Activated naive CD4-positive, alpha-beta T cell treated with anti-CD3 and anti-CD28 coated beads, Interleukin-2, amount 50 U/mL, for 16 hours (primary cell): Measurements from ENCODE around the gene CRYBG3.

Experiments used
- DNase-seq: peaks from one replicate; pipeline ENCODE4 v3.0.0-alpha.2; 2020

CRYBG3 gene

DNA sequence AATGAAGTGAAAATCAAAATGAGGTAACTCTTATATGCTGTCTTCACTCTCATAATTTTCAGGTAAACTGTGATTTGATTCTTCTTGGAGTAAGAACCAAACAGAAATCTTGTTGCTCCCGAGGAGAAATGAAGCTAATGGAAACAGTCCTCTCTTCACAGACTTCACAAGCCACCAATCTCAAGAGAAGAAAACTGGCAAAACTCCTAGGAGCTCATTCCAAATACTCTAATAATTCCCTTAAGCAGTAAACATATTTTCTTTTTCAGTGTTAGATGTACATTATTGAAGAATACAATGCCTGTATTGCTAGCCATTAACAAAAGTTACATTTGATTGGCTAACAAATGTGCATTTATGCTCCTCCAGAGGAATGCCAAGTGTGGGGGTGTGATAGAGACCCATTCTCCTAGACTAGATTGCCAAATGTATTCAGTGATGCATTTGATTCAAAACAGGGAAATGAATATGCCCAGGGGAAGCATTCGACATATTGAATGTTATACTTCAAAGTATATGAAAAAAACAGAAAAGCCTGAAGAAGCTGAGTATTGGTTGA, 162.2 kb downstream of the CRYBG3 start:
- no peak for DNase-seq

GRCh38 chr3:97987306-97987705, 165.5 kb downstream of the CRYBG3 start:
- no peak for DNase-seq

- no peak for DNase-seq
Observed at GRCh38 chr3:97988784-97989568, 167.2 kb downstream of the CRYBG3 start.

DNA sequence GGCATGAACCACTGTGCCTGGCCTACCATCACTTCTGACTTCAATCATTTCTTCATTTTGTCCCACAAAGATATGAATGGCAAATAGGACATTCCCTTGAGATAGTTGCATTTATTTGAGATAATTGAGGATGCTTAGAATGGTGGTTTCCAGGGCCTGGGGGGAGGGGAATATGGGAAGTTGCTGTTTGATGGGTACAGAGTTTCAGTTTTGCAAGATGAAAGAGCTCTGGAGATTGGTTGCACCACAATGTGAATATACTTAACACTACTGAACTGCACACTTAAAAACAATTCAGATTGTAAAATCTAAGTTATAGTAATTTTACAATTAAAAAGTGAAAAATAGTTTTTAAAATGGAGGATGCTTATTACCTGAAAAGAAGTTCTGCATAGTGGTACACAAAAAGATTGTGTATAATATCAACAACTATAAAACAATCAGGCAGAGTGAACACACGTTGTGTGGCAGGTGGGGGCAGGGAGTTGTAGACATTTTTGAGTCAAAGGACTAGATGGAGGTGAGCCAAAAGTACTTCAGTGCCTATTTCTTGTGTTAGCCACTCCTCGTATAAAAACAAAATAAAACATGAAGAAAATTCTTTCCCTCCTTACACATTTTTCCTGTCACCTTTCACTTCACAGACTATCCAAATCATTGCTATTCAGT, 168.9 kb downstream of the CRYBG3 start:
- DNase-seq = no peak

DNA sequence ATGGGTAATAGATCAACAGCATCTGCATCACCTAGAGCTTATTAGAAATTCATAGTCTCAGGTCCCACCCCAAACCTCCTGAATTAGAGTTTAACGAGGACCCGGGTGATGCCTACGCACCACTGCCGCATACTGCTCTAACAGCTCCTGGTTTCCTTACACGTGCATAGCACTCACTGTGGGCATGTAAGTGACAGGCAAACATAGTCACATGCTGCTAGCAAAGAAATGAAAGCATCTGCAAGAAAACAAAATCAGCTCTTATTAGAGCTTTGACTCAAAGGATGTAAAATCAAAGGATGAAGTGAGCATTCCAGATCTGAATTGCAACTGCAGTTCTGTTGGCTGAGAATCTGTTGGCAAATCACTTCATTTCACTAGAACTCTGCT, 169.5 kb downstream of the CRYBG3 start:
- DNase-seq = no peak

DNA sequence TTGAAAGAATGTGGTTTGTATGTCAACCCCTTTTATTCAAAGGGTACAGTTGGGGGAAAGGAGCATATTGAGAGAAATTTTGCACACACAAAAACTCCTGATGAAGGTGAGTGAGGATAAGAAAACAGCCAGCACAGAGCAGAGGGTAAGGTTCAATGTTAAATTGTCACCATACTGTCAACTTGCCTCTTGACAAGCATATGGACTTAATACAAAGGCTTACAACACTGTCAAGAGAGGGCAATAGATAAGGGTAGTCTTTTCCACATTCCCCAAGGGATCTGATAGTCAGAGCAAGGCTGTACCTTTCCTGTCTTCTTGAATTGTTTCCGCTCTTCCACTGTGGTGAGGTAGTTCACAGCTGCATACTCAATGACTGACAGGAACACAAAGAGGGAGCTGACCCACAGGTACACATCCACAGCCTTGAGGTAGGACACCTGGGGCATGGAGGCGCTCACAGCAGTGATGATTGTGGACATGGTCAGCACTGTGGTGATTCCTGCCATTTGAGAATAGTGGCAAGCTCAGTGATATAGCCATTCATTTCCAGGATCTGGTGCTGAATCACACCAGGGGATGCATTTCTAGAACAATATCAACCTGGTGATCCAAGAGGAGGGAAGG, 170.8 kb downstream of the CRYBG3 start:
- no peak for DNase-seq

GRCh38 chr3:97993526-97993925, 171.7 kb downstream of the CRYBG3 start:
- no peak for DNase-seq

DNA sequence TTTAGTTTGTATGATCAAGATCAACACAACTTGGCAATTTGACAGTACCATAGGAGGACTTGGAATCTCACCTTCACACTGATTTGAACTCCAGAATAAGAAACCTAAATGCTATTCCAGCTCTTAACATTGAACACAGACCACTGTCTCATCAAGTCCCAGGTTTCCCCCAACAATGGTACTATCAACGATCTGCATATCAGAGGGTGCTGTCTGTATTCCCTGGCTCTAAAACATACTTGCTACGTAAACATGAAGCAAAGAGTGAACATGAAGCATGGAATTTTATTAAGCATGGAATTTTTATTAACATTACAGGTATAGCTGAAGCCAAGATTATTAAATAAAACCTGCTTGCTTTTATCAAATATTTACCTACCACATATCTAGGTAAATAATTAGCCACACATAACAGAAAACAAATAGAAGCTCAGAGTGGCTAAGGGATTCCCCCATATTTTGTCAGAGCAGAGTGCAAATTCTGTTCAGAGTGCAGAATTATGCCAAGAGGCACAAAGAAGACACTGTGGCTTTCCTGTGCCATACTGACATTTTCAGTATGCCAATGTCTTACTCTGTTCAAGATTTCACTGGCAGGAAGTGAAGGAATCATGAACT, 172.6 kb downstream of the CRYBG3 start:
- no peak for DNase-seq
